ENCODE data around the gene MMP25. TPM values are rescaled to one million over a fixed set of nuclear protein-coding genes. Genes with fewer than 3 reads are reported as not detected.

The MMP25 gene
- total RNA-seq, 1 experiment from 2014 or later: 0.80 TPM

DNA sequence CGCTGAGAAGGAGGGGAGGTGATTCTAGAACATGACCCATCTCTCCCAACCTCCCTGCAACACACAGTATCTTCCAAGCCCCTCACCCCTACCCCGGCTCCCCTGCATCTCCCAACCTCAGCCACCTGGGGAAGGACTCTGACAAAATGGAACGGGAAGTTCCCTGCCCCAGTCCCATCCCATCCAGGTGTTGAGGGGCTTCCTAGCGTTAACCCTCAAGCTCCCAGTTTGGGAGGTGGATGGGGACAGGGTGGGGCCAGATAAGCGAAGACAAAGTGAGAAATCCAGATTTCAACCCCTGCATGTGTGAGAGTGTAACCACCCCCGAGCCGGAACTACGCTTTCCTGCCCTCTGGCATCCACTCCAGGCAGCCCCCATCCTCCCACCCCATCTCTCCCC lies 50.9 kb downstream of the MMP25 start:
- no peak overlapping the region for H3K4me3 ChIP-seq (ENCODE audit: low read depth, low read length, poor library complexity, severe bottlenecking)
- TF ChIP-seq EZH2 (IDR thresholded peaks at IDR 0.05; ENCODE audit: borderline replicate concordance, low read depth, low read length, poor library complexity, severe bottlenecking): no peak
- TF ChIP-seq CTCF (conservative IDR thresholded peaks at IDR 0.05; ENCODE audit: low read depth, low read length): no peak

GRCh38 chr16:3098459-3099394 lies 52.4 kb downstream of the MMP25 start, which contains the start of gene ZSCAN10:
ZSCAN10 (minus strand) TSS chr16:3099294; CDS start chr16:3092937, 6,357 bp downstream.
- intact Hi-C loops (cut with micrococcal nuclease; ENCODE audit: unreplicated experiment): no loop called here
- TF ChIP-seq CTCF (conservative IDR thresholded peaks at IDR 0.05; ENCODE audit: low read depth, low read length) (no peak), EZH2 (IDR thresholded peaks at IDR 0.05; ENCODE audit: borderline replicate concordance, low read depth, low read length, poor library complexity, severe bottlenecking) (no peak)
- H3K27ac ChIP-seq (ENCODE audit: low read depth, low read length, poor library complexity, severe bottlenecking): no peak within 1 kb of the TSS
- peaks cover 14% of the 10 kb centered on the region for H3K4me1 ChIP-seq (ENCODE audit: insufficient read depth, low read length, poor library complexity, severe bottlenecking)
- ChIA-PET CTCF (interaction anchor here (0.9 to 1.3 kb wide), 2 partner anchors 18 to 66 kb away, joined by 3 to 9 read pairs; no protein-coding TSS in a partner anchor), POLR2A (ENCODE audit: low non-redundant PET) (no interaction called here)
- BruUV-seq (replicated peaks): no TSS peak
- no peak for DNase-seq (ENCODE audit: low spot score)
- no peaks in the 10 kb centered on the region for H3K9me3 ChIP-seq (ENCODE audit: low read depth, low read length, poor library complexity, severe bottlenecking)
- H3K36me3 ChIP-seq (ENCODE audit: insufficient read depth, low read length, poor library complexity, severe bottlenecking): no peaks in the 10 kb centered on the region
- no peak within 1 kb of the TSS for H3K4me3 ChIP-seq (ENCODE audit: low read depth, low read length, poor library complexity, severe bottlenecking)
- no peaks in the 10 kb centered on the region for H3K27me3 ChIP-seq (replicated peaks; ENCODE audit: insufficient read depth, low read depth, low read length, poor library complexity)

More for the DNA sequence above, 50.9 kb downstream of the MMP25 start:
- intact Hi-C loops (cut with micrococcal nuclease; ENCODE audit: unreplicated experiment): no loop called here
- Histone ChIP-seq H3K36me3 (ENCODE audit: insufficient read depth, low read length, poor library complexity, severe bottlenecking) (no peaks in the 10 kb centered on the region), H3K27me3 (replicated peaks; ENCODE audit: insufficient read depth, low read depth, low read length, poor library complexity) (no peaks in the 10 kb centered on the region), H3K4me1 (ENCODE audit: insufficient read depth, low read length, poor library complexity, severe bottlenecking) (peaks cover 14% of the 10 kb centered on the region), H3K9me3 (ENCODE audit: low read depth, low read length, poor library complexity, severe bottlenecking) (no peaks in the 10 kb centered on the region), H3K27ac (ENCODE audit: low read depth, low read length, poor library complexity, severe bottlenecking) (no peak overlapping the region)
- DNase-seq (ENCODE audit: low spot score): no peak
- no TSS peak for BruUV-seq (replicated peaks)
- CTCF ChIA-PET: interaction anchor here (1.3 kb wide), 1 partner anchor 65 kb away, joined by 3 read pairs; no protein-coding TSS in a partner anchor
- POLR2A ChIA-PET (ENCODE audit: low non-redundant PET): no interaction called here

DNA sequence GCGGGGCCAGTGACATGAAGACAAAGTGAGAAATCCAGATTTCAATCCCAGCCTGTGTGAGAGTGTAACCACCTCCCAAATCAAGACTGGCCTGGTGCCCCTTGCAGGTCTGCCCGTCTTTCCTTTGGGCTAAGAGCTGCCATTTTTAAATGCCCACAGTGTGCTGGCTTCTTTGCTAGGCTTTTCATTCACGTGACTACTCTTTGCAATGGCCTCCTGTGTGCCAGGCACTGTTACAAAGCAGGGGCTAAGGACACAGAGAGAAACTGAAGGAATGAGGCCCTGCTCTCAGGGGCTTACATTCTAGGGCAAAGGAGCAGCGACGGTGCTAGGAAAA lies 53.0 kb downstream of the MMP25 start:
- intact Hi-C loops (cut with micrococcal nuclease; ENCODE audit: unreplicated experiment): no loop called here
- Histone ChIP-seq H3K36me3 (ENCODE audit: insufficient read depth, low read length, poor library complexity, severe bottlenecking) (no peaks in the 10 kb centered on the region), H3K27ac (ENCODE audit: low read depth, low read length, poor library complexity, severe bottlenecking) (no peak overlapping the region), H3K27me3 (replicated peaks; ENCODE audit: insufficient read depth, low read depth, low read length, poor library complexity) (no peaks in the 10 kb centered on the region), H3K9me3 (ENCODE audit: low read depth, low read length, poor library complexity, severe bottlenecking) (no peaks in the 10 kb centered on the region), H3K4me1 (ENCODE audit: insufficient read depth, low read length, poor library complexity, severe bottlenecking) (peaks cover 14% of the 10 kb centered on the region), H3K4me3 (ENCODE audit: low read depth, low read length, poor library complexity, severe bottlenecking) (no peak overlapping the region)
- ChIA-PET POLR2A (ENCODE audit: low non-redundant PET) (no interaction called here), CTCF (no interaction called here)
- TF ChIP-seq EZH2 (IDR thresholded peaks at IDR 0.05; ENCODE audit: borderline replicate concordance, low read depth, low read length, poor library complexity, severe bottlenecking) (no peak), CTCF (conservative IDR thresholded peaks at IDR 0.05; ENCODE audit: low read depth, low read length) (no peak)
- no peak for DNase-seq (ENCODE audit: low spot score)
- no TSS peak for BruUV-seq (replicated peaks)

Measured in A673 (cell line).